ENCODE measurements around the gene NAA35. TPM values are rescaled to one million over a fixed set of nuclear protein-coding genes. Genes with fewer than 3 reads are reported as not detected.

Gene NAA35
- total and polyA plus RNA-seq, 2 donors (not counting 3 experiments of a cell fraction or from before 2014, with no cell fraction given): 7.9 to 22.5 TPM

- H3K4me2 ChIP-seq (ENCODE audit: insufficient read depth, low read length): no peak overlapping the region
- TF ChIP-seq POLR2AphosphoS5 (IDR thresholded peaks at IDR 0.05; ENCODE audit: insufficient read depth, low read depth, low read length) (no peak), JUN (IDR thresholded peaks at IDR 0.05; ENCODE audit: borderline replicate concordance, insufficient read depth, insufficient read length, low read depth) (no peak), GATA2 (IDR thresholded peaks at IDR 0.05; ENCODE audit: insufficient read depth, insufficient read length, low read depth, low read length) (no peak), CTCF (IDR thresholded peaks at IDR 0.05; ENCODE audit: extremely low read depth in 1 of 2, insufficient read depth in 1 of 2, low read depth in 1 of 2, low read length in 2 of 2) (no peak), POLR2A (IDR thresholded peaks at IDR 0.05; ENCODE audit: low read depth, low read length) (no peak), FOS (IDR thresholded peaks at IDR 0.05; ENCODE audit: borderline replicate concordance, insufficient read depth, low read length) (no peak), MAX (IDR thresholded peaks at IDR 0.05; ENCODE audit: insufficient read depth, insufficient read length) (no peak), MYC (IDR thresholded peaks at IDR 0.05; ENCODE audit: low read depth, low read length) (no peak), EZH2 (IDR thresholded peaks at IDR 0.05; ENCODE audit: borderline replicate concordance, low read depth, low read length, severe bottlenecking) (no peak)
- peaks cover 0 to 2% of the 10 kb centered on the region in 2 experiments for H3K27me3 ChIP-seq (ENCODE audit: control insufficient read depth in 2 of 2, insufficient read depth in 2 of 2, low read length in 2 of 2)
- no peak overlapping the region for H3K9ac ChIP-seq (replicated peaks; ENCODE audit: extremely low read depth, insufficient read depth, low read length)
- ChIA-PET CTCF (interaction anchor here (0.8 to 2.5 kb wide), 10 partner anchors 9 to 1502 kb away, joined by 3 to 28 read pairs (median 4); no protein-coding TSS in a partner anchor), POLR2A (no interaction called here)
- no peaks in the 10 kb centered on the region for H4K20me1 ChIP-seq (replicated peaks; ENCODE audit: control insufficient read depth, extremely low read depth, insufficient read depth, low read length)
- dilution Hi-C loops (cut with MboI; ENCODE audit: extremely low pct_ligation_motif_present, low sequenced_read_pairs): no loop called here
- no peaks in the 10 kb centered on the region for H3K36me3 ChIP-seq (ENCODE audit: control insufficient read depth in 2 of 2, extremely low read depth in 1 of 2, insufficient read depth in 2 of 2, low read length in 2 of 2)
- H2AFZ ChIP-seq (ENCODE audit: low read depth, low read length): no peak overlapping the region
- no peaks in the 10 kb centered on the region for H3K9me3 ChIP-seq (replicated peaks; ENCODE audit: control insufficient read depth, insufficient read depth, low read length)
- no TSS peak for BruUV-seq (replicated peaks)
- no peaks in the 10 kb centered on the region for H3K9me1 ChIP-seq (replicated peaks; ENCODE audit: control insufficient read depth, extremely low read depth, insufficient read depth, low read length)
- no peak overlapping the region for H3K27ac ChIP-seq (ENCODE audit: insufficient read depth, low read depth, low read length)
- DNase-seq (ENCODE audit: low read depth, low spot score) (no peak), FAIRE-seq (no peak)
- H3K79me2 ChIP-seq (ENCODE audit: control insufficient read depth, insufficient read depth, low read length): no peaks in the 10 kb centered on the region
- intact Hi-C loops (cut with micrococcal nuclease): no loop called here
- no peak overlapping the region for H3K4me3 ChIP-seq (replicated peaks in 1 of 3; ENCODE audit: insufficient read depth in 1 of 3, low read depth in 1 of 3, low read length in 3 of 3)
- H3K4me1 ChIP-seq (ENCODE audit: control insufficient read depth, extremely low read depth, insufficient read depth, low read length): no peaks in the 10 kb centered on the region
Measured at GRCh38 chr9:85899388-85899787, 41.6 kb upstream of the NAA35 start.
